ENCODE data around the gene BCAP31. TPM values are rescaled to one million over a fixed set of nuclear protein-coding genes. Genes with fewer than 3 reads are reported as not detected.
"Not testable (repeated sequence)": the region's sequence is repeated elsewhere in the genome, so short reads cannot be mapped to it uniquely, and the experiment has no call there.

Gene BCAP31
- total RNA-seq, 2 donors from 2014 or later: 192 to 206 TPM

DNA sequence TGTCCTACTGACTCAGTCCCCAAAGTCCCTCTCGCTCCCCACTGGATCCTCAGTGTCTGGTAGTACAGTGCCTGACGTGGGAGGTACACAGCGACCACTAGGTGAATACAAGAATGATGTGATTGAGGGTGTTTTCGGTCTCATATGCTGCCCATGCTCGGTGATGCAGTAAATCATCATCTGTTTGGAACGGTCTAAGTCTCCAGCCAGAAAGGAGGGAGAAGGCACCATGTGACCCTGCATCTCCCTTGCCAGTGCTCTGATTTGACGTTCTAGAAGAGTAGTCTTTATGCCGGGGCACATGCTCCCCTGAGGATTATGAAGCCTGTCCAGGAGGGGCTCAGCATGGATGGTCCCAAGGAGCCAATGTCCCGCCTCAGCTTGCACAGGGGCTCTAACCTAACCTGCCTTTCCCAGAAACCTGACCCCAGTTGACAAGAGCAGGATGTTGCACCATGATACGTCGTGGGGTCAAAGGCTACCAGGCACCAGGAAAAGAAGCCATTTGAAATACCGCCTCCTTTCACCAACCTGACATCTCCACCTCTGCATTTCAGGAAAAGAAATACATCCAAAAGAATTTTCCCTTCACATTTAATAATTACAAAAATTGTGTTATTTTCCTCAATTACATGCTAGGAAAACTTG, 26.1 kb upstream of the BCAP31 start:
- Histone ChIP-seq H3K4me3 (ENCODE audit: low read length) (no peak overlapping the region), H3K9me3 (ENCODE audit: control insufficient read depth, low read length) (no peaks in the 10 kb centered on the region), H3K36me3 (ENCODE audit: control insufficient read depth, insufficient read depth, low read length) (no peaks in the 10 kb centered on the region), H3K27me3 (ENCODE audit: control insufficient read depth, insufficient read depth, low read length, poor library complexity, severe bottlenecking) (no peaks in the 10 kb centered on the region), H3K4me1 (ENCODE audit: control insufficient read depth, insufficient read depth, low read length) (no peaks in the 10 kb centered on the region), H3K9ac (ENCODE audit: extremely low read depth, low read length, poor library complexity, severe bottlenecking) (no peak overlapping the region), H3K27ac (ENCODE audit: low read depth, low read length) (no peak overlapping the region)
- Mint-ChIP-seq H3K36me3 (ENCODE audit: low read depth) (no peaks in the 10 kb centered on the region), H3K27me3 (ENCODE audit: insufficient read depth) (peaks cover 11% of the 10 kb centered on the region), H3K9me3 (peaks cover 73% of the 10 kb centered on the region), H3K27ac (no peak overlapping the region), H3K4me1 (no peaks in the 10 kb centered on the region), H3K4me3 (no peak overlapping the region)
- TF ChIP-seq, protein P1, sequence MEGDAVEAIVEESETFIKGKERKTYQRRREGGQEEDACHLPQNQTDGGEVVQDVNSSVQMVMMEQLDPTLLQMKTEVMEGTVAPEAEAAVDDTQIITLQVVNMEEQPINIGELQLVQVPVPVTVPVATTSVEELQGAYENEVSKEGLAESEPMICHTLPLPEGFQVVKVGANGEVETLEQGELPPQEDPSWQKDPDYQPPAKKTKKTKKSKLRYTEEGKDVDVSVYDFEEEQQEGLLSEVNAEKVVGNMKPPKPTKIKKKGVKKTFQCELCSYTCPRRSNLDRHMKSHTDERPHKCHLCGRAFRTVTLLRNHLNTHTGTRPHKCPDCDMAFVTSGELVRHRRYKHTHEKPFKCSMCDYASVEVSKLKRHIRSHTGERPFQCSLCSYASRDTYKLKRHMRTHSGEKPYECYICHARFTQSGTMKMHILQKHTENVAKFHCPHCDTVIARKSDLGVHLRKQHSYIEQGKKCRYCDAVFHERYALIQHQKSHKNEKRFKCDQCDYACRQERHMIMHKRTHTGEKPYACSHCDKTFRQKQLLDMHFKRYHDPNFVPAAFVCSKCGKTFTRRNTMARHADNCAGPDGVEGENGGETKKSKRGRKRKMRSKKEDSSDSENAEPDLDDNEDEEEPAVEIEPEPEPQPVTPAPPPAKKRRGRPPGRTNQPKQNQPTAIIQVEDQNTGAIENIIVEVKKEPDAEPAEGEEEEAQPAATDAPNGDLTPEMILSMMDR (conservative IDR thresholded peaks at IDR 0.05): no peak
- 96 to 100% methylated on average over 1 to 12 of the region's 12 CpGs for WGBS, 2 experiments (ENCODE audit: insufficient coverage in 1 of 2, insufficient read length in 1 of 2)
- DNase-seq: peak; percentile 32

DNA sequence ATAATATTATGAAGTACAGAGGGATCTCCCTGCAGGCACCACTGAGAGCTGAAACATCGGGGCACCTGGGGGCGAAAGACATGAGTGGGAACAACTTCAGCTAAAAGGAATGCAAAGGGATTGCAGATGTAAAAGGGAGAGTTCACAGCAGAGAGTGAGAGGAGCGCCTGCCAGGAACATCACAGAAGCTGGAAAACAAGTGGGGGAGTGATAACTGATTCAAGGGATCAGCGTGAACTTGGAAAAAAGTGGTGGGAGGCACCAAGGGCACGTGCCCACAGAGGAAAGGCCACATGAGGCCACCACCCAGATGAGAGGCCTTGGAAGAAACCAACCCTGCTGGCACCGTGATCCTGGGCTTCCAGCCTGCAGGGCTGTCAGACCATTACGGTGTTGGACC, 24.8 kb upstream of the BCAP31 start:
- 79 to 92% methylated on average over 3 to 7 of the region's 7 CpGs for WGBS, 2 experiments (ENCODE audit: insufficient coverage in 1 of 2, insufficient read length in 1 of 2)
- peaks cover 11% of the 10 kb centered on the region for H3K27me3 Mint-ChIP-seq (ENCODE audit: insufficient read depth)
- H3K36me3 ChIP-seq (ENCODE audit: control insufficient read depth, insufficient read depth, low read length); H3K27ac Mint-ChIP-seq; H3K27ac ChIP-seq (ENCODE audit: low read depth, low read length); DNase-seq; H3K9ac ChIP-seq (ENCODE audit: extremely low read depth, low read length, poor library complexity, severe bottlenecking); H3K4me1 ChIP-seq (ENCODE audit: control insufficient read depth, insufficient read depth, low read length); H3K36me3 Mint-ChIP-seq (ENCODE audit: low read depth); H3K27me3 ChIP-seq (ENCODE audit: control insufficient read depth, insufficient read depth, low read length, poor library complexity, severe bottlenecking); H3K9me3 ChIP-seq (ENCODE audit: control insufficient read depth, low read length); H3K4me3 ChIP-seq (ENCODE audit: low read length); H3K4me3 Mint-ChIP-seq; H3K4me1 Mint-ChIP-seq: not testable (repeated sequence)
- H3K9me3 Mint-ChIP-seq: peaks cover 73% of the 10 kb centered on the region

DNA sequence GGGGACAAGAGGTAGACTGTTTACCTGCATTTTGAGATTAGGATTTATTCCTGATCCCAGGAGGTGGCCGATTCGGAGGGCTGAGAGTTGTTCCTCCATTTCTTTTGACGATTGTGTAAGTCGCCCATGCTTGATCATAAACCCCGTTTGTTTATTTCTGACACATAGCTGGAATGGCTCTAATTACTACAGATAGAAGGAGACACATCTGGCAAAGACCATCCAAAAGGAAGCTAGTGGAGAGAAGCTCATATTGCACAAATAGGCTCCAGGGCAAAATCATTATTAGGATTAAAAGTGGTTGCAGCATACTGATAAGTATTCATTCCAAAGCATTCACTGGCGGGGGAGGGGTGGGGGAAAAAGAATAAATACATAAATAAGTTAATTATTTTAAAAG, 22.8 kb upstream of the BCAP31 start:
- not testable (repeated sequence) for H3K4me1 ChIP-seq (ENCODE audit: control insufficient read depth, insufficient read depth, low read length); H3K27ac ChIP-seq (ENCODE audit: low read depth, low read length); H3K9ac ChIP-seq (ENCODE audit: extremely low read depth, low read length, poor library complexity, severe bottlenecking); H3K27me3 ChIP-seq (ENCODE audit: control insufficient read depth, insufficient read depth, low read length, poor library complexity, severe bottlenecking); H3K4me3 ChIP-seq (ENCODE audit: low read length); H3K36me3 Mint-ChIP-seq (ENCODE audit: low read depth); H3K4me3 Mint-ChIP-seq; H3K36me3 ChIP-seq (ENCODE audit: control insufficient read depth, insufficient read depth, low read length); H3K4me1 Mint-ChIP-seq; H3K27ac Mint-ChIP-seq; H3K9me3 ChIP-seq (ENCODE audit: control insufficient read depth, low read length)
- WGBS, 2 experiments (ENCODE audit: insufficient coverage in 1 of 2, insufficient read length in 1 of 2): 92 to 96% methylated on average over 2 to 5 of the region's 6 CpGs
- Mint-ChIP-seq H3K9me3 (peaks cover 64% of the 10 kb centered on the region), H3K27me3 (ENCODE audit: insufficient read depth) (peaks cover 11% of the 10 kb centered on the region)
- DNase-seq: peak; percentile 4

DNA sequence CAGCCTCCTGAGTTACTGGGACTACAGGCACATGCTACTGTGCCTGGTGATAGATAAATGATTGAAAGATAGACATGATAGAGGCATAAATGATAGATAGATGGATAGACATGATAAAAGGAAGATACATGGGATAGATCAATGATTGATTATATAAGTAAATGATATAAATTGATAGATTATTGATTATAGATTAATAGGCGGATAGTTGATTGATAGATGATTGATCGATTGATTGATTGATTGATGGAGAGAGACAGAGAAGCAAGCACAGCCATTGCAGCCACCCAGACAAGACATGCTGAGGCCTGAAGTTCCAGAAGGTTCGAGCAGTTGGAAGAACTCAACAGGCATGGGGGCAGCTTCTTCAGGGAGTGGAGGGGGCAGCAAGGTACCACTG, 22.2 kb upstream of the BCAP31 start:
- Histone ChIP-seq H3K36me3 (ENCODE audit: control insufficient read depth, insufficient read depth, low read length) (no peaks in the 10 kb centered on the region), H3K9ac (ENCODE audit: extremely low read depth, low read length, poor library complexity, severe bottlenecking) (no peak overlapping the region), H3K9me3 (ENCODE audit: control insufficient read depth, low read length) (no peaks in the 10 kb centered on the region), H3K4me3 (ENCODE audit: low read length) (no peak overlapping the region), H3K27me3 (ENCODE audit: control insufficient read depth, insufficient read depth, low read length, poor library complexity, severe bottlenecking) (no peaks in the 10 kb centered on the region), H3K4me1 (ENCODE audit: control insufficient read depth, insufficient read depth, low read length) (no peaks in the 10 kb centered on the region), H3K27ac (ENCODE audit: low read depth, low read length) (no peak overlapping the region)
- TF ChIP-seq, protein P1 (conservative IDR thresholded peaks at IDR 0.05): no peak
- WGBS, 2 experiments (ENCODE audit: insufficient coverage in 1 of 2, insufficient read length in 1 of 2): 75 to 89% methylated on average over 1 to 3 of the region's 3 CpGs
- no peaks in the 10 kb centered on the region for H3K36me3 Mint-ChIP-seq (ENCODE audit: low read depth)
- peaks cover 59% of the 10 kb centered on the region for H3K9me3 Mint-ChIP-seq
- no peaks in the 10 kb centered on the region for H3K4me1 Mint-ChIP-seq
- H3K4me3 Mint-ChIP-seq: no peak overlapping the region
- H3K27ac Mint-ChIP-seq: no peak overlapping the region
- peaks cover 11% of the 10 kb centered on the region for H3K27me3 Mint-ChIP-seq (ENCODE audit: insufficient read depth)
- no peak for DNase-seq

DNA sequence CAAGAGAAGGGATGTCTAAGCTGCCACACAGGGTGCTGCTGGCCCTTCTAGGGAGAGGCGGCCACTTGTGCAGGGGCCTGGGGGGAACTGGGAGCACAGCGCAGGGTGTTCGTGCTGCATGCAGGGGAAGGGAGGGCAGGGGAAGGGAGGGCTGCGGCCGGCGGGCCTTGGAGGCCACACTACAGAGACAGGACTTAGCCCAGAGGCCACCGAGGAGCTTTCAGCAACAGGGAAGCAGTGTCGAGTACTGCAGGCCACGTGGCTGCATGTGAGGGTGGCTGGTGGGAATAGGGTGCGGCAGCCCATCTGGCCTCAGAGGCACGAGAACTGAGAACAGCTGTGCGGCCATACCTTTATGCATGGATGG, 20.9 kb upstream of the BCAP31 start:
- not testable (repeated sequence) for H3K27ac ChIP-seq (ENCODE audit: low read depth, low read length); H3K9ac ChIP-seq (ENCODE audit: extremely low read depth, low read length, poor library complexity, severe bottlenecking); H3K36me3 Mint-ChIP-seq (ENCODE audit: low read depth); H3K36me3 ChIP-seq (ENCODE audit: control insufficient read depth, insufficient read depth, low read length); H3K4me1 Mint-ChIP-seq; H3K27me3 Mint-ChIP-seq (ENCODE audit: insufficient read depth); H3K9me3 ChIP-seq (ENCODE audit: control insufficient read depth, low read length); H3K4me1 ChIP-seq (ENCODE audit: control insufficient read depth, insufficient read depth, low read length); H3K27me3 ChIP-seq (ENCODE audit: control insufficient read depth, insufficient read depth, low read length, poor library complexity, severe bottlenecking); H3K27ac Mint-ChIP-seq; H3K4me3 ChIP-seq (ENCODE audit: low read length); DNase-seq
- 86 to 88% methylated on average over 1 to 12 of the region's 12 CpGs for WGBS, 2 experiments (ENCODE audit: insufficient coverage in 1 of 2, insufficient read length in 1 of 2)
- Mint-ChIP-seq H3K9me3 (peaks cover 58% of the 10 kb centered on the region), H3K4me3 (peak overlapping the region; percentile 50)
